GM13977 (cell line): ENCODE measurements around the gene PCNT.

Experiments used
- DNase-seq: peaks from one replicate; pipeline ENCODE4 v3.0.0; 2012; ENCODE audit warnings: low spot score
- CTCF ChIP-seq: IDR thresholded peaks from 2 replicates; pipeline ENCODE4 v1.5.1; 2012; ENCODE audit warnings: mild to moderate bottlenecking, control low read depth; ENCODE audit not compliant: insufficient read depth; ENCODE audit errors: extremely low read depth, missing control alignments
- in situ Hi-C: fragments of 300-500 bp; cut with MboI; formaldehyde crosslinking; loops from one replicate; pipeline ENCODE4 v1.12.0; 2022; ENCODE audit warnings: low sequenced_read_pairs, low pct_unique_long_range_greater_than_20kb, mixed read lengths, inconsistent platforms; ENCODE audit not compliant: unreplicated experiment

PCNT gene

GRCh38 chr21:46482225-46482845 is 158.4 kb downstream of the PCNT start:
- in situ Hi-C loops, result no loop called here
- no peak for DNase-seq
- TF ChIP-seq CTCF, result no peak

- DNase-seq, result no peak
- in situ Hi-C loops, result no loop called here
- TF ChIP-seq CTCF, result no peak
Observed at GRCh38 chr21:46482846-46483231, 158.9 kb downstream of the PCNT start.

GRCh38 chr21:46483300-46484295 is 159.6 kb downstream of the PCNT start:
- in situ Hi-C loops, result no loop called here
- DNase-seq, result no peak

GRCh38 chr21:46486481-46487126 is 162.6 kb downstream of the PCNT start:
- TF ChIP-seq CTCF, result no peak
- DNase-seq, result no peak
- in situ Hi-C loops, result no loop called here

More at GRCh38 chr21:46483300-46484295, 159.6 kb downstream of the PCNT start:
- no peak for TF ChIP-seq CTCF

- no peak for DNase-seq
- TF ChIP-seq CTCF, result no peak
- in situ Hi-C loops, result no loop called here
Observed at GRCh38 chr21:46489162-46489663, 165.3 kb downstream of the PCNT start.

GRCh38 chr21:46489800-46490199 is 165.8 kb downstream of the PCNT start:
- no peak for DNase-seq
- in situ Hi-C loops, result no loop called here
- TF ChIP-seq CTCF, result no peak
